GM18498 (cell line): ENCODE data around the gene RBM47.
A peak's percentile ranks its signal among the peaks of the same experiment; 100 is the strongest.
"Not testable (repeated sequence)": the region's sequence is repeated elsewhere in the genome, so short reads cannot be mapped to it uniquely, and the experiment has no call there.

Experiments
- ATAC-seq: cut with Tn5 transposase; IDR thresholded peaks from one replicate; pipeline ENCODE4 v1.9.1; 2021; ENCODE audit warnings: mild to moderate bottlenecking, moderate library complexity; ENCODE audit not compliant: unreplicated experiment

Gene RBM47

GRCh38 chr4:40544221-40544620, 85.4 kb downstream of the RBM47 start:
- ATAC-seq = no peak

- no peak for ATAC-seq
These were observed 88.9 kb downstream of the RBM47 start for GRCh38 chr4:40540800-40541199.

GRCh38 chr4:40536032-40536431, 93.6 kb downstream of the RBM47 start:
- ATAC-seq = no peak

- no peak for ATAC-seq
These were observed 98.0 kb downstream of the RBM47 start for GRCh38 chr4:40531636-40532023.

GRCh38 chr4:40530961-40531635, 98.6 kb downstream of the RBM47 start:
- ATAC-seq = no peak

GRCh38 chr4:40526741-40527140, 102.9 kb downstream of the RBM47 start:
- no peak for ATAC-seq

- no peak for ATAC-seq
These were observed 103.7 kb downstream of the RBM47 start for GRCh38 chr4:40525752-40526598.

GRCh38 chr4:40524366-40525041, 105.2 kb downstream of the RBM47 start:
- ATAC-seq = no peak

GRCh38 chr4:40523581-40523980, 106.1 kb downstream of the RBM47 start:
- no peak for ATAC-seq

GRCh38 chr4:40521957-40522356, 107.7 kb downstream of the RBM47 start:
- ATAC-seq = no peak

GRCh38 chr4:40520533-40520932, 109.1 kb downstream of the RBM47 start:
- no peak for ATAC-seq

GRCh38 chr4:40517081-40517480, 112.6 kb downstream of the RBM47 start:
- ATAC-seq = not testable (repeated sequence)

GRCh38 chr4:40516651-40517050, 113.0 kb downstream of the RBM47 start:
- ATAC-seq = no peak

- ATAC-seq = peak; percentile 91
These were observed 114.0 kb downstream of the RBM47 start for GRCh38 chr4:40515398-40516293.

GRCh38 chr4:40515037-40515397, 114.6 kb downstream of the RBM47 start:
- no peak for ATAC-seq

- no peak for ATAC-seq
These were observed 115.1 kb downstream of the RBM47 start for GRCh38 chr4:40514497-40514951.

GRCh38 chr4:40511036-40511614, 118.5 kb downstream of the RBM47 start:
- ATAC-seq = no peak

- ATAC-seq = no peak
These were observed 121.7 kb downstream of the RBM47 start for GRCh38 chr4:40507977-40508376.

- ATAC-seq = no peak
These were observed 123.2 kb downstream of the RBM47 start for GRCh38 chr4:40506492-40506891.

GRCh38 chr4:40506066-40506465, 123.6 kb downstream of the RBM47 start:
- ATAC-seq = no peak
